Activated naive CD4-positive, alpha-beta T cell treated with anti-CD3 and anti-CD28 coated beads, Interleukin-2, amount 10 ng/mL, durations not matched to agents 7 days and 5 days (primary cell): ENCODE measurements around the gene HSD3B7.
"Not testable (repeated sequence)": the region's sequence is repeated elsewhere in the genome, so short reads cannot be mapped to it uniquely, and the experiment has no call there.

Experiments used
- CTCF ChIA-PET: fragments of 350-600 bp; sonication (Branson Sonifier 250); formaldehyde crosslinking; loops from one replicate; lab custom pipeline; 2021; ENCODE audit warnings: antibody characterized with exemption; lab: Charles Lee
- DNase-seq: peaks from one replicate; pipeline ENCODE4 v3.0.0-alpha.2; 2020
- H3K27ac Mint-ChIP-seq: one replicate; pipeline ENCODE4 v1.8.0; 2021; ENCODE audit warnings: mild to moderate bottlenecking, moderate library complexity, mixed read lengths
- H3K27me3 Mint-ChIP-seq: one replicate; pipeline ENCODE4 v1.8.0; 2021; ENCODE audit warnings: mild to moderate bottlenecking, mixed read lengths
- H3K36me3 Mint-ChIP-seq: one replicate; pipeline ENCODE4 v1.8.0; 2021; ENCODE audit warnings: mixed read lengths
- H3K4me1 Mint-ChIP-seq: one replicate; pipeline ENCODE4 v1.8.0; 2021; ENCODE audit warnings: mixed read lengths
- H3K4me3 Mint-ChIP-seq: one replicate; pipeline ENCODE4 v1.8.0; 2021; ENCODE audit warnings: mild to moderate bottlenecking, moderate library complexity, mixed read lengths
- H3K9me3 Mint-ChIP-seq: one replicate; pipeline ENCODE4 v1.8.0; 2021; ENCODE audit warnings: mixed read lengths

HSD3B7 gene

DNA sequence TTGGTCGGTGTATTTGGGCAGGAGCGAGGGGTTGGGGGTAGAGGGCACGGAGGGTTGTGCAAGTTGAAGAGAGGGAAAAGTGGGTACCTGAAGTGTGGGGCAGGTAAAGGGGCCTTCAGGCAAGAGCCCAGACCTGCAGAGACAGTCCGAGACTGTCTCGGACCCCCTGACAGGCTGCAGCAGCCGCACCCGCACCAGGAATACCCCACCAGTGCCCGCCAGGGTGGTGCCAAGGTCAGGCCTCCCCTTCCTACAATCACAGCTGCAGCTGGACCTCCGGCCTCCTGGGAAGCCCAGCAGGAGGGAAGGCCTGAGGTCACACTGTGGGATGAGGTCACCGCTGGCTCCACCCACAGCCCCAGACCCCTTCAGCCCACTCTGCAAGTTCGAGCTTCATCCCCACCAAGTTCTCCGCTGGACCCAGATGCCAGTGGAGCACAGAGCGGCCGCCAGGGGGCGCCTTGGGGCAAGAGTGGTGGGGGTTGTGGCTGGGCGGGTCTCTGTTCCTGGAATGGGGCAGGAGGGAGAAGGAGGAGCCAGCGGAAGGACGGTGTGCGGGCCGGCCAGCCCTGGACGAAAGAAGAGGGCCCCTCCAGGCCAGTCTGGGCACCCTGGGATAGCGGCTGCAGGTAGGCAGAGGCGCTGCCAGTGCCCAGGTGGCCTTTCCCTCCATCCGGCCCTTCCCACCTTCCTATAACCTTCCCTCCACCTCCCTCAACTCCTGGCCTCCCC lies at the start of gene HSD3B7:
HSD3B7 (plus strand) TSS at position 539 of the 732 bp plus-strand sequence. CDS start 452 bp downstream, outside the sequence.
- no peaks in the 10 kb centered on the region for H3K27me3 Mint-ChIP-seq
- DNase-seq = peak; percentile 88
- H3K9me3 Mint-ChIP-seq = no peaks in the 10 kb centered on the region
- H3K36me3 Mint-ChIP-seq = peaks cover 24% of the 10 kb centered on the region
- CTCF ChIA-PET = interaction anchor here (0.6 to 2.3 kb wide), 29 partner anchors 9 to 884 kb away, joined by 3 to 18 read pairs (median 4); partner anchors contain the start of genes VKORC1 and ZNF843
- peaks cover 11% of the 10 kb centered on the region for H3K4me1 Mint-ChIP-seq
- H3K27ac Mint-ChIP-seq = peak within 1 kb of the TSS; percentile 45
- H3K4me3 Mint-ChIP-seq = peak within 1 kb of the TSS; percentile 38

DNA sequence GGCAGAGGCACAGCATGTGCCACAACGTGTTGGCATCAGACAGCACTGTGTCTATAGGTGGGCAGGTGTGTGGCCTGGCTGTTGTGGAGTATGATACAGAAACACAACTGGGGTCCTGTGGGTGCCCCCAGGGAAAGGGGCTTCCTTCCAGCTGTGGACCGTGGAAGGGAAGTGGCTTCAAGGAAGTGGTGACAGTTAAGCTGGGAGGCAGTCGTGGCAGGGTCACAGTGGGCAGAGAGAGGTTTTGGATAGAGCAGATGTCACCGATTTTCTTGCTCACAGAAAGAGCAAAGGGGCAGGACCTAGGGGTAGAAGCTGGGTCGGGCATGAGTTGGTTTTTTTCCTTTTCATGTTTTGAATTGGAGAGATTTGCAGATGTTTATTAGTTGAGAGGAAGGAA lies 47.3 kb upstream of the HSD3B7 start:
- no peaks in the 10 kb centered on the region for H3K9me3 Mint-ChIP-seq
- H3K36me3 Mint-ChIP-seq = peaks cover 13% of the 10 kb centered on the region
- H3K27ac Mint-ChIP-seq = peak overlapping the region; percentile 1
- H3K4me3 Mint-ChIP-seq = no peak overlapping the region
- CTCF ChIA-PET = interaction anchor here (1.0 kb wide), 1 partner anchor 12 kb away, joined by 5 read pairs; no protein-coding TSS in a partner anchor
- peaks cover 38% of the 10 kb centered on the region for H3K4me1 Mint-ChIP-seq
- no peak for DNase-seq
- H3K27me3 Mint-ChIP-seq = no peaks in the 10 kb centered on the region

DNA sequence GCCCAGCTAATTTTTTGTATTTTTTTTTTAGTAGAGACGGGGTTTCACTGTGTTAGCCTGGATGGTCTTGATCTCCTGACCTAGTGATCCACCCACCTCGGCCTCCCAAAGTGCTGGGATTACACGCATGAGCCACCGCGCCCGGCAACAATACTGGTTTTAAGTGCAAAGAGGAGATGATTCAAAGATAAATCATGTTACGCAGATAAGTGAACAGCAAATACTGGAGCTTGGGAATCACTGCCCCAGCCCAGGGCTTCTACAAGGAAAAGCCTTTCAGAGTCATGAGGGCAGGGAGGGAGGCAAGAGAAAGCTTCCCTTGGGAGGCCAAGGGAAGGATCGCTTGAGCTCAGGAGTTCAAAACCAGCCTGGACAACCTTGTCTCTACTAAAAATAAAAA lies 45.4 kb upstream of the HSD3B7 start:
- not testable (repeated sequence) for H3K9me3 Mint-ChIP-seq, DNase-seq, H3K4me3 Mint-ChIP-seq, H3K27me3 Mint-ChIP-seq, H3K27ac Mint-ChIP-seq
- CTCF ChIA-PET = interaction anchor here (2.0 to 4.3 kb wide), 3 partner anchors 11 to 94 kb away, joined by 5 to 55 read pairs (median 31); no protein-coding TSS in a partner anchor
- peaks cover 38% of the 10 kb centered on the region for H3K4me1 Mint-ChIP-seq
- H3K36me3 Mint-ChIP-seq = peaks cover 18% of the 10 kb centered on the region

DNA sequence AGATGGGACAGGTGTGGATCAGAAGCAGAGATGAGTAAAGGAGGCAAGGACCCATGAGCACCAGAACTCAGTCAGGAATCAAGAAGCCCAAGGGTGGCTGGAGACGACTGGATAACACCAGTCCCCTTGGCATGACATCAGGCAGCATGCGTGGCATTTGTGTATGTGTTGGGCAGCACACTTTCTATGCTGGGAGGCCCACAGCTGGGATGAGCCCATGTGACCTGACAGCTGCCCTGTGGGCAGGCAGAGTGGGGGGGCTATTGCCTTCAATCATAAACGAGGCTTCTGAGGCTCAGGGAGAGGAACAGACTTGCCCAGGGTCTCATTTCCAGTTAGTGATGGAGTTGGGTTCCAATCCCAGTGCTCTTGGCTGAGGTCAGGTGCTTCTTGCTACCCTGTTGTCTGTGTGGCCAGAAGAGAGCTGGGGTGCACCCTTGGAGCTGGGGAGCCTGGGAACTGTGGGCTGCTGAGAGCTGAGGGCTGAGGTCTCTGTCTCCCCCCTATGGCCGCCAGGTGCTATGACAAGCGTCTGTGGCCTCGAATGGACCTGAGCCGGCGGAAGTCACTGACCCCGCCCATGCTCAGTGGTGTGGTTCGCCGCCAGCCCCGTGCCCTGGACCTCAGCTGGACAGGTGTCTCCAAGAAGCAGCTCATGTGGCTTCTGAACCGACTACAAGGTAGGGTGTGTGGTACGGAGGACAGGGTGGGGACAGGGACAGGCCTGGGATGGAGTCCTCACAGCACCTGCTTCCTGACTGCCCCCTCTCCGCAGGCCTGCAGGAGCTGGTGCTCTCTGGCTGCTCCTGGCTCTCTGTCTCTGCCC lies 43.2 kb upstream of the HSD3B7 start:
- CTCF ChIA-PET = interaction anchor here (0.7 to 4.3 kb wide), 20 partner anchors 7 to 235 kb away, joined by 3 to 55 read pairs (median 4); partner anchors contain the start of gene ORAI3
- H3K27me3 Mint-ChIP-seq = no peaks in the 10 kb centered on the region
- peak; percentile 81 for DNase-seq
- peaks cover 27% of the 10 kb centered on the region for H3K4me1 Mint-ChIP-seq
- no peaks in the 10 kb centered on the region for H3K9me3 Mint-ChIP-seq
- H3K36me3 Mint-ChIP-seq = peaks cover 20% of the 10 kb centered on the region
- H3K4me3 Mint-ChIP-seq = peak overlapping the region; percentile 54
- H3K27ac Mint-ChIP-seq = peak overlapping the region; percentile 73

DNA sequence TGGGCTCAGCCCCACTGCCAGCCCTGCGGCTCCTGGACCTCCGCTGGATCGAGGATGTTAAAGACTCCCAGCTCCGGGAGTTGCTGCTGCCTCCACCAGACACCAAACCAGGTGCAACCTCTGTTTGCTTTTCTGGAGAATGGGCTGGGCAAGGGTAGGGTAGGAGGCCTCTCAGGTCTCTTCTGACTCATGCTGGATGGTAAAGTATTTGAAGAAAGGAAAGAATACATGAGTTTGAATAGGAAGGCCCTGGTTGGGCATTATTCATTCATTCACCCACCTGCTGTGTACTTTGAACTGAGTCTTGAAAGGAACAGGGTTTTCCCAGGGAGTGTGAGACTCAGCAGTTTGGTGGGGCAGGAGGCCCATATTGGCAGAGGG lies 42.6 kb upstream of the HSD3B7 start:
- no peaks in the 10 kb centered on the region for H3K27me3 Mint-ChIP-seq
- DNase-seq = no peak
- H3K9me3 Mint-ChIP-seq = no peaks in the 10 kb centered on the region
- H3K4me3 Mint-ChIP-seq = no peak overlapping the region
- H3K36me3 Mint-ChIP-seq = peaks cover 20% of the 10 kb centered on the region
- peaks cover 24% of the 10 kb centered on the region for H3K4me1 Mint-ChIP-seq
- no peak overlapping the region for H3K27ac Mint-ChIP-seq
- CTCF ChIA-PET = interaction anchor here (1.0 to 4.3 kb wide), 15 partner anchors 8 to 150 kb away, joined by 3 to 55 read pairs (median 4); no protein-coding TSS in a partner anchor

DNA sequence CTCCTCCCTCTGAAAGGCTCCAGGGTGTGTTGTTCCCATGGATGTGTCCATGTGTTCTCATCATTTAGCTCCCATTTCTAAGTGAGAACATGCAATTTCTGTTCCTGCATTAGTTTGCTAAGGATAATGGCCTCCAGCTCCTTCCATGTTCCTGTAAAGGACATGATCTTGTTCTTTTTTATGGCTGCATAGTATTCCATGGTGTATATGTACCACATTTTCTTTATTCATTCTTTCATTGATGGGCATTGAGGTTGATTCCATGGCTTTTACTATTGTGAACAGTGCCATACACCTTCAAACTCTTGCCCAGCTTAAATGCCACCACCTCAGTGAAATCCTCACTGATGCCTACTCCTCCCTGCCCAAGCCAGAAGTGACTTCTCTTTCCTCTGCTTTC lies 40.7 kb upstream of the HSD3B7 start:
- Mint-ChIP-seq H3K27ac (no peak overlapping the region), H3K36me3 (peaks cover 20% of the 10 kb centered on the region), H3K4me1 (peaks cover 23% of the 10 kb centered on the region), H3K9me3 (no peaks in the 10 kb centered on the region), H3K27me3 (no peaks in the 10 kb centered on the region), H3K4me3 (no peak overlapping the region)
- DNase-seq = no peak
- CTCF ChIA-PET = interaction anchor here (1.1 to 1.5 kb wide), 3 partner anchors 9 to 11 kb away, joined by 3 to 7 read pairs (median 4); no protein-coding TSS in a partner anchor

DNA sequence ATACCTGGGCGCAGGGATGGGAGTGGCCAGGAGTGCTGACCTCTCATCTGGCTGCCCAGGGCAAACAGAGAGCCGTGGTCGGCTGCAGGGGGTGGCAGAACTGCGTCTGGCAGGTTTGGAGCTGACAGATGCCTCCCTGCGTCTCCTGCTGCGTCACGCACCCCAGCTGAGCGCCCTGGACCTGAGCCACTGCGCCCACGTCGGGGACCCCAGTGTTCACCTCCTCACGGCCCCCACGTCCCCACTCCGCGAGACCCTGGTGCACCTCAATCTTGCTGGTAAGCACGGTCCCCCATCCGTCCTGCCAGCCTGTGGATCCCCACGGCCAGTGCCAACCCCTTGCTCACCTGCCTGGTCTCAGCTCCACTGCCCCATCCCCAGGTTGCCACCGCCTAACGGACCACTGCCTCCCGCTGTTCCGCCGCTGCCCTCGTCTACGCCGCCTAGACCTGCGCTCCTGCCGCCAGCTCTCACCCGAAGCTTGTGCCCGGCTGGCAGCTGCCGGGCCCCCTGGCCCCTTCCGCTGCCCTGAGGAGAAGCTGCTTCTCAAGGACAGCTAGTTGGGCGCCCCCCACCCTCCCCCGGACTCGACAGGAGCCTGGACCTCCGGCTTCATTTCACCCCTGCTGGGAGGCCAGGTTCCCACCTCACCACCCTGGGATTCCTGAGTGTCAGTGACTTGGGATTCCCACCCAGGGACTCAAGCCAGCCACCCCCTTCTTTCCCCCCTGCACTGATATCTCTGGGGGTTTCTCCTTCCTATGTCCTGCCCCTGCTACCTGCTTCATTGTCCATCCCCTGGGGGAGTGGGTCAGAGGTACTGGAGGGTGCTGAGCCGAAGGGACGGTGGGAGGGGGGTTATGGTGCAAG lies 38.1 kb upstream of the HSD3B7 start:
- Mint-ChIP-seq H3K4me1 (peaks cover 33% of the 10 kb centered on the region), H3K27ac (no peak overlapping the region), H3K4me3 (no peak overlapping the region), H3K27me3 (no peaks in the 10 kb centered on the region), H3K36me3 (peaks cover 19% of the 10 kb centered on the region), H3K9me3 (no peaks in the 10 kb centered on the region)
- CTCF ChIA-PET = interaction anchor here (1.0 kb wide), 1 partner anchor 12 kb away, joined by 4 read pairs; no protein-coding TSS in a partner anchor
- no peak for DNase-seq

DNA sequence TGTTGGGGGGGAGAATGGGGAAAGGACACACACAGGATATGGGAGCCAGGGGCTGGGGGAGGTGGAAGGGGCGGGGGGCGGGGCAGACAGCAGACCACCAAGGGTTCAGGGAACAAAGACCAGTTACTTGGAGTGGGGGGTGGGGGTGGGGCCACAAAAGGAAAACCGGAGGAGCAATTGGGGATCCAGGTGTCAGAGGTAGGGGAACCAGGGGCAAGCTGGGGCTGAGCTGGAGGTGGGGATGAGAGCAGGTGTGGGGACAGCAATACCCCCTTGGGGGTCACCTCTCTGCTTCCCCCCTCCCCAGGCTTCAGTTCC lies 37.5 kb upstream of the HSD3B7 start:
- CTCF ChIA-PET = no interaction called here
- no peaks in the 10 kb centered on the region for H3K9me3 Mint-ChIP-seq
- H3K27me3 Mint-ChIP-seq = no peaks in the 10 kb centered on the region
- peaks cover 27% of the 10 kb centered on the region for H3K4me1 Mint-ChIP-seq
- no peak overlapping the region for H3K27ac Mint-ChIP-seq
- H3K36me3 Mint-ChIP-seq = peaks cover 18% of the 10 kb centered on the region
- H3K4me3 Mint-ChIP-seq = no peak overlapping the region
- DNase-seq = no peak

DNA sequence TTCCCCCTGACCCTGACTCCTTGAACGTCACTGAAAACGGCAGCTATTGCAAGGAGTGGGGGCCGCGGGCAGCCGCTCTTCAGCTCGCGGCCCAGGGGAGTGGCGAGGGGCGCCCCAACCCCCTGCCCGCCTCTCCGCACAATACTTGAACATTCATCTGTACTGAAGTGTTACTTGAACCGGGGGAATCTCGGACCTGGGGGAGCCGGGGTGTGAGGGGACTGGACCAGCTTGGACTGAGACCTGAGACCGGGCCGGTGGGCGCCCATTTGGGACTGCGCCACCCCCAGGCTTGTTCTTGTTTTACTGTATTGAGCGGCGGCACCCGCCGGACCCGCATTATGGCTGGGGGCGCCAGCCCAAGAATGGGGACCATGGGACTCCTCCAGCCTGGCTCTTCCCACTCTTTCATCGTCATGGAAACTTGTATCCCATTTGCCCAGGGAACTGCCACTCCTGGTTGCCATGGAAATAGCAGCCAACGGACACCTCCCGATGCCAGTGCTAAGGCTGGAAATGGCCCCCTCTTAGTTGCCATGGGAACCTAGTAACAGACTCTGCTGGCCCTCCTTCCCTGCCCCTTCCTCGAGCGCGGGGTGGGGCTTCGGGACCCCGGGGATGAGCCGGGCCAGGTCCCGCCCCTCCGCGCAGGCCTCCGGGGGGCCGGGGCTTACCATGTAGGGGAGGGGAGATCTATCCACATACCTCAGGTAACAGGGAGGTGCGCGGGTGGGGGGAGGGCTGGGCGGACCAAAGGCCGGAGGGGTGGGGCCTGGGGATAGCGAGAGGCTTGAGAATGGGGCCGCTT lies 36.9 kb upstream of the HSD3B7 start:
- Mint-ChIP-seq H3K4me1 (peaks cover 23% of the 10 kb centered on the region), H3K27ac (no peak overlapping the region), H3K9me3 (no peaks in the 10 kb centered on the region), H3K27me3 (no peaks in the 10 kb centered on the region), H3K36me3 (peaks cover 18% of the 10 kb centered on the region), H3K4me3 (no peak overlapping the region)
- CTCF ChIA-PET = no interaction called here
- peak; percentile 35 for DNase-seq

DNA sequence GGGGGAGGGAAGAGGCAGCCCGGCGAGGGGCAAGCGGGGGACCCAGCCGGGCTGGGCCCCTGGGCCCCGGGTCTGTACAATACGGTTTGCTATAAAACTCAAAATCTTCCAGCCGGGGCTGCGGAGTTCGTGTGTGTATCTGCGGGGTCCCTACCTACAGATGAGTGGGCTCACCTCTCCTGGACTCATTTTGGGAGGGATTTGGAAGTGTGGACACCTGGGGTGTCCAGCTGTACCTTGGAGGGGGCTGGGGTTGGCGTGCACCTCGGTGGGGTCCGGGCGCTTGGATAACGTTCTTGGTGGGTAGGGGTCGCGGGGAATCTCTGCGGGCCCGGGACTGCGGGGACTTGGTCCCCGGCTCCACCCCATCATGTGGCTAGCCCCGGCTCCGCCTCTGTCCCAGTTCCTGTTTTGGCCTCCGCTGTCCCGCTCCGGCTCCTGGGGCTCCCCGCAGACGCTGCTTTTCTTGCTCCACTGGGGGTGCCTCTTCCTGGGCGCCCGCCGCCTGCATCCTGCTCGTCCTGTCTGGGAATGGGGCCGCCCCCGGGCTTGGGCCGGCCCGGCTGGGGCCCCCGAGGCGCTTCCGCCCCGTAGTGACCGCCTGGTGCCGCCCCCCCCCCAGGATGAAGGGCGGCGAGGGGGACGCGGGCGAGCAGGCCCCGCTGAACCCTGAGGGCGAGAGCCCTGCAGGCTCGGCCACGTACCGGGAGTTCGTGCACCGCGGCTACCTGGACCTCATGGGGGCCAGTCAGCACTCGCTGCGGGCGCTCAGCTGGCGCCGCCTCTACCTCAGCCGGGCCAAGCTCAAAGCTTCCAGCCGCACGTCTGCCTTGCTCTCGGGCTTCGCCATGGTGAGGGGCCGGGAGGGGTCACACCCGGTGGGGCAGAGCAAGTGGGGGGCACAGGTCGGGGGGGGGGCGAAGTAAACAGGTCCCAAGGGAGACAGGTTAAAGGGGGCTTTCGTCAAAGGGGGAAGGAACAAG lies 36.0 kb upstream of the HSD3B7 start, which contains the start of gene ORAI3:
ORAI3 (plus strand) TSS at position 402 of the 983 bp plus-strand sequence; CDS start at position 624, 222 bp downstream.
- CTCF ChIA-PET = interaction anchor here (0.6 to 1.4 kb wide), 5 partner anchors 8 to 36 kb away, joined by 3 to 5 read pairs (median 5); no protein-coding TSS in a partner anchor

DNA sequence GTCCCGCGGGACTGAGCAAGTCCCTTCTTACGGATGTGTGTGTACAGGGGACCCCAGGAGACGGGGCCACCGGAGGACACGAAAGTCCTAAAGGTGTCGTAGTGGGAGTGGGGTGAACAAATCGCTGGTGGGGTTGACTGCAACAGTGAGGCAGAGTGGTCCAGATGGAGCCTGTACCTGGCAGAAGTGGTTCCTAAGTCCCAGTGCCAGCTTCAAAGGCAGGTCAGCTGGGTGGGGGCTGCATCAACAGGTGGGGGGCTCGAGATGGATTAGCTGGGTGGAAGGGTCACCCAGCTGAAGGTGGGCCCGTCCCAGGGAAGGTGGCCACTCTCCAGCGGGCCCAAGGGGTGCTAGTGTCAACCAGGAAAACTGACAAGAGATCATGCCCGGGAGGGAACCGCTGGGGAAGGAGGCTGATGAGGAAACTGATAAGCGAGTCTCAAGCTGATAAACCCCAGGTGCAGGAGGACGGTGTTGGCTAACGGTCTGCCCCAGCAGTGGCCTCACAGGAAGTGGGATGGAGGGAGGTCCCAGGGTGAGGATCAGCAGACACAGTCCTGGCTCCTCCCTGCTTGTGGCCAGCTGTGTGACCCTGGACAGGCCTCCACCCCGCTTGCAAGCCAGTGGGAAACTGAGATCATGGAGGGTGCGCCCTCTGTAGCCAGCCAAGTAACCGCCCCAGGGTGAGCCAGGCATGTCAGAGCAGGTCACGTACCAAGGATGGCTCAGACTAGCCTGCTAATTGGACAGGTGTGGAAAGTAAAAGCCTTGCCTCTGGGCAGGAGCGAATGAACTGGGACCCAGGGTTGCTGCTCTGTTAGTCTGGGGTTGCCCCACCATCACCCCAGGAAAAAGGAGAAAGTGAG lies 35.1 kb upstream of the HSD3B7 start:
- peaks cover 28% of the 10 kb centered on the region for H3K4me1 Mint-ChIP-seq
- no peaks in the 10 kb centered on the region for H3K9me3 Mint-ChIP-seq
- peak overlapping the region; percentile 97 for H3K4me3 Mint-ChIP-seq
- no peaks in the 10 kb centered on the region for H3K27me3 Mint-ChIP-seq
- peak; percentile 73 for DNase-seq
- H3K36me3 Mint-ChIP-seq = peaks cover 12% of the 10 kb centered on the region
- H3K27ac Mint-ChIP-seq = peak overlapping the region; percentile 92
- CTCF ChIA-PET = interaction anchor here (0.6 to 1.4 kb wide), 7 partner anchors 8 to 66 kb away, joined by 3 to 5 read pairs (median 5); no protein-coding TSS in a partner anchor

More for the DNA sequence above, 36.0 kb upstream of the HSD3B7 start, which contains the start of gene ORAI3:
- H3K4me3 Mint-ChIP-seq = peak within 1 kb of the TSS; percentile 97
- peak; percentile 73 for DNase-seq
- no peaks in the 10 kb centered on the region for H3K9me3 Mint-ChIP-seq
- H3K27me3 Mint-ChIP-seq = no peaks in the 10 kb centered on the region
- H3K27ac Mint-ChIP-seq = peak within 1 kb of the TSS; percentile 92
- peaks cover 19% of the 10 kb centered on the region for H3K36me3 Mint-ChIP-seq
- H3K4me1 Mint-ChIP-seq = peaks cover 28% of the 10 kb centered on the region
